T follicular helper cell (primary cell): ENCODE measurements around the gene RASA4.
"Not testable (repeated sequence)": the region's sequence is repeated elsewhere in the genome, so short reads cannot be mapped to it uniquely, and the experiment has no call there.

Experiments used
- DNase-seq: peaks from one replicate; pipeline ENCODE4 v3.0.0-alpha.2; 2020; ENCODE audit warnings: low read depth
- total RNA-seq, 2 experiments: gene quantifications; one replicate each; lab custom pipeline; 2026; lab: John Stamatoyannopoulos, UW

Gene RASA4
- total RNA-seq, result 0.65 to 1.1 reads per million in 2 experiments

GRCh38 chr7:102616507-102617125, at the start of gene RASA4:
Gene RASA4, minus strand, starts transcription at chr7:102616756. Its CDS starts 67 bp downstream, at chr7:102616689.
- DNase-seq, result peak; percentile 24

GRCh38 chr7:102664765-102665164, 48.2 kb upstream of the RASA4 start:
- not testable (repeated sequence) for DNase-seq

GRCh38 chr7:102649924-102650323, 33.4 kb upstream of the RASA4 start, which contains the start of gene SPDYE2B:
Gene SPDYE2B, plus strand, starts transcription at chr7:102650319. Its CDS starts 2,030 bp downstream, at chr7:102652349.
- not testable (repeated sequence) for DNase-seq

GRCh38 chr7:102647813-102648212, 31.3 kb upstream of the RASA4 start:
- not testable (repeated sequence) for DNase-seq

GRCh38 chr7:102643404-102643803, 26.8 kb upstream of the RASA4 start:
- DNase-seq, result not testable (repeated sequence)

GRCh38 chr7:102642691-102643090, 26.1 kb upstream of the RASA4 start, which contains the start of gene UPK3BL1:
Gene UPK3BL1, minus strand, starts transcription at chr7:102642791. Its CDS starts 50 bp downstream, at chr7:102642741.
- not testable (repeated sequence) for DNase-seq

DNA sequence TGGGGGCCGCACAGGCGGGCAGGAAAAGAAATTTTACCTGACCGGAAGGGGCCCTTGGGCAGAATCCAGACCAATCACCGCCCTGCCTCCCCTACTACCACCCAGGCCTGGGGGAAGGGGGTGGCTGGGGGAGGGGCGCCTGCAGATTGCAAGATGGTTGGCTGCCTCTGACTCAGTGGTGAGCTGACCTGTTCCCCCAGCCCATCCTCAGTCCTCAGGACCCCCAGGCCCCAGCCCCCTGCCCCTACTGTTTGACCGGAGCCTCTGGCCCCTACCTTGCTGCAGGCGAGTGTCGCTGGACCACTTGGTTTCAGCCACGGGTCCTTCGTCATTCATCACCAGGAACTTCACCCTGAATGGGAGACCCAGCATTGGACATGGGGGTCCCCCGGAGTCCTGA, 22.3 kb upstream of the RASA4 start:
- DNase-seq, result not testable (repeated sequence)

DNA sequence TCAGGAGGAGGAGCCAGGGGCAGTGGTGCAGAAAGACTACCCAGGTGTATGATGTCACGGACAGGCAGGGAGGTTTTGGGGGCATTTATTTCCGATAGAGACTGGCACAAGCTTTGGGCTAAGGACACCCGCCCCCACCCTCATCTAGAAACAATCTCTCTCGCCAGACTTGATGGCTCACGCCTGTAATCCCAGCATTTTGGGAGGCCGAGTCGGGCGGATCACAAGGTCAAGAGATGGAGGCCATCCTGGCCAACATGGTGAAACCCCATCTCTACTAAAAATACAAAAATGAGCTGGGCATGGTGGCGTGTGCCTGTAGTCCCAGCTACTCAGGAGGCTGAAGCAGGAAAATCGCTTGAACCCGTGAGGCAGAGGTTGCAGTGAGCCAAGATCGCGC, 20.4 kb upstream of the RASA4 start:
- DNase-seq, result not testable (repeated sequence)

GRCh38 chr7:102635354-102635753, 18.8 kb upstream of the RASA4 start:
- not testable (repeated sequence) for DNase-seq

DNA sequence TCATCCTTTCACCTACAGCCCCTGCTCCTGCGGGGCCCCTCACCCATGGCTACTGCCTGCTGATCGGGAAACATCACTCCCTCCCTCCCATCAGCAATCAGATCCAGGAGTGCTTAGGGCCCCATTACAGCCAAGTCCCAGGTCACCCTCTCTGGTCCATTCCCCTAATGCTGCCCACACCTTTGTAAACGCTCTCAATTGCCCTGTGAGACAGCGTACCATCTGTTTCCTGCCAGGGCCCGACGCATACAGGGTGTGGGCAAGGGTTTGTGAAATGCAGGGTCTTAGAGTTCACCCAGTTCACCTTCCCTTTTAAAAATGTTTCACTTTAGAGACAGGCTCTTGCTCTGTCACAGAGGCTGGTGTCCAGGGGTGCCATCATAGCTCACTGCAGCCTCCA, 17.7 kb upstream of the RASA4 start:
- not testable (repeated sequence) for DNase-seq

DNA sequence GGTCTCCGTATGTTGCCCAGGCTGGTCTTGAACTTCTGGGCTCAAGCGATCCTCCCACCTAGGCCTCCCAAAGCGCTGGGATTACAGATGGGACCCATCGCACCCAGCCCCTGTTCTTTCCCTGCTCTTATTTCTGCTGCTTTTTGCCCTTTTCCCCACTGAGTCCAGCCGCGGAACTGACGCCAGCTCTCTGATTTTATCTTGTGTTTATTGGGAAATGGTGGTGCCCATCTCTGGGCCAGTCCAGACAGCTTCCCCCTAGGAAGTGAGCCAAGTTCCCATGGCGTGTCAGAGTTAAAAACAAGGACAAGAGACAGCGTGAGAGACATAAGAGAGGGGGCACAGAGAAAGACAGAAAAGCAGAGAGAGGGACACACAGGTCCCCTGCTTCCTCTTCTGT, 14.1 kb upstream of the RASA4 start:
- DNase-seq, result not testable (repeated sequence)

GRCh38 chr7:102627271-102627904, 10.8 kb upstream of the RASA4 start:
- not testable (repeated sequence) for DNase-seq

GRCh38 chr7:102618122-102618521, 1.6 kb upstream of the RASA4 start:
- not testable (repeated sequence) for DNase-seq

GRCh38 chr7:102615930-102616329, 626 bp downstream of the RASA4 start:
- not testable (repeated sequence) for DNase-seq

DNA sequence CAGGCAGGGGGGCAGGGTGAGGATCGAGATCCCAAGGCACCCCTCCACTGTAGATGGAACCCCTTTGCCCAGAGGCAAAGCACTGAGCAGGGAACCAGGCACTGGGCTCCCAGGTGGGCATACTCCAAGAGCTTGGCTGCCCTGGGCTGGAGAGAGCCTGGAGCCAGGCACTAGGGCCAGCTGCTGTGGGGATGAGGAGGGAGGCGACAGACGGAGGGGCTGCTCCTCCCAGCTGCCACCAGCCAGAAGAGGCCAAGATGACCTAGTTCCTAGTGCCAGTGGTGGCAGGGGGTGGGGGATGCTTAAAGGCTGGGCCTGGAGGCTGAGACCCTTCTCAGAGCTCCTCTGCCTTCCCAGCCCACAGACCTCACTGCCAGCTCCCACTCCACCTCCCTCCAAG, 1.7 kb downstream of the RASA4 start:
- DNase-seq, result not testable (repeated sequence)

DNA sequence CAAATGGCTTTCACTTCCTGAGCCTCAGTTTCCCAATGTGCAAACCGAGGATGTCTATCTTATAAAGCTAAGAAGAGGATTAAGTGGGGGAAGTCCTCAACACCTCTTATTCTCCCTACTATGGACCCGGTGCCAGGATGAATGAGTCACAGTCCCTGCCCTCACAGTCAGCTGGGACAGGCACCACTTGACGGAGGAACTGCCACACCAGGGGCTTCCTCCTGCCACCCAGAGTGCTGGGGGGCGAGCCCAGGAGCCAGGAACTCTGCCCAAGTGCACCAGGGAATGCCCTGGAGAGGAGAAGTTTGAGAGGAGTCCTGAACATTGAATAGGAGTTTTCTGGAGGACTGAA, 2.2 kb downstream of the RASA4 start:
- not testable (repeated sequence) for DNase-seq

DNA sequence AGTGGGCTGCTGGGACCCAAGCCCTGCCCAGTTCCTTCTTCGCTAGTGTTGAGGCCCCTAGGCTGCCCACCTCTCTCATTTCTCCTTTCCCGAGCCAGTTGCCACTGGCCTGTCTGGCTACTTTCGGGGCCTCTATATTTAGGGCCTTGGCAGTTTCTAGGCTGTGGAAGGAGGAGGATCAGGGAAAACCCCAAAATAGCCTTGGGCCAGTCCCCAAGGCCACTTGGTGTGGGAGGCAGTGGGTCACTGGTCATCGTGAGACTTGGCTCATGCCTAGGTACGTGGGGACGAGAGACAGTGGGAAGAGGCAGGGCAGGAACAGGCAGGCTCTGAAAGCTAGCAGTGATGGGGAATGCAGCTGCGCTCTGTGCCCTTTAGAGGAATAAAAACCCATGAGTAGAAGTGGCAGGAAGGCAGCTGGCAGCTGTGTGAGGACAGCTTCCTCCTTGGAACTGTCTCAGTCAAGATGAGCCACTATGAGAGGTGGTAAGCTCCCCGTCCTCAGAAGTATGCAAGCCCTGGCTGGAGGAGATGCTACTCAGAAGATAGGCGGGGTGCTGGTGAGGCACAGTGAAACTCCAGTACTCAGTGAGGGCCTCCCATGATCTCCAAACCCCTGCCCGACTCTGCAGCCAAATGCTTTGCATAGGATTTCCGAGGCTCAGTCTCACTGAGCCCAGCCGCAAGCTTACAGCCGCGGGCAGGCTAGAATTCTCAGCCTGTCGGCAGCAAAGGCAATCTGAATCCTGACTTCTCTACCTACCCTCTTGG, 2.8 kb downstream of the RASA4 start:
- not testable (repeated sequence) for DNase-seq

DNA sequence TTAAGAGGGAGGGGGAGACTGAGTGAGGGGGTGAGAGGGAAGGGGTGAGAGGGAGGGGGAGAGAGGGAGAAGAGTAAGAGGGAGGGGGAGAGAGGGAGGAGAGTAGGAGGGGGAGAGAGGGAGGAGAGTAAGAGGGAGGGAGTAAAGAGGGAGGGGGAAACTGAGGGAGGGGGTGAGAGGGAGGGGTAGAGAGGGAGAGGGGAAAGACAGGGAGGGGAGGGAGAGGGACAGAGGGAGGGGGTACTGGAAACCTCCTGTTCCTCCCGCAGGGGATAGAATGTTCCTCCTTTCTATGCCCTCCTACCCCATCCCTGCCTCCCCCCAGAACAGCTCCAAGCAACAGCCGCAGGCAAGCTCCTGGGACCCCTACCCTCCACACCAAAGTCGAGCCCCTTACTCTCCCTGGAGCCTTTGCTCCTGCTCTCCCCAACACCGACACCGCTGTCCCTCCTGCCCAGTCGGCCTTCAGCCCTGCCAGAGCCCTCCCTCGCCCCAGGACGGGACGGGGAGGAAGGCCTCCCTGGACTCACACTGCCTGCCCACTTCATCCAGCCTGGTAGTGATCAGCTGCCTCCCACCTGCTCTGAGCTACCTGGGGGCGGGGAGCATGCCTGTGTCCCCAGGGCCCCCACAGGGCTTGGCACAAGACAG, 4.8 kb downstream of the RASA4 start:
- not testable (repeated sequence) for DNase-seq

DNA sequence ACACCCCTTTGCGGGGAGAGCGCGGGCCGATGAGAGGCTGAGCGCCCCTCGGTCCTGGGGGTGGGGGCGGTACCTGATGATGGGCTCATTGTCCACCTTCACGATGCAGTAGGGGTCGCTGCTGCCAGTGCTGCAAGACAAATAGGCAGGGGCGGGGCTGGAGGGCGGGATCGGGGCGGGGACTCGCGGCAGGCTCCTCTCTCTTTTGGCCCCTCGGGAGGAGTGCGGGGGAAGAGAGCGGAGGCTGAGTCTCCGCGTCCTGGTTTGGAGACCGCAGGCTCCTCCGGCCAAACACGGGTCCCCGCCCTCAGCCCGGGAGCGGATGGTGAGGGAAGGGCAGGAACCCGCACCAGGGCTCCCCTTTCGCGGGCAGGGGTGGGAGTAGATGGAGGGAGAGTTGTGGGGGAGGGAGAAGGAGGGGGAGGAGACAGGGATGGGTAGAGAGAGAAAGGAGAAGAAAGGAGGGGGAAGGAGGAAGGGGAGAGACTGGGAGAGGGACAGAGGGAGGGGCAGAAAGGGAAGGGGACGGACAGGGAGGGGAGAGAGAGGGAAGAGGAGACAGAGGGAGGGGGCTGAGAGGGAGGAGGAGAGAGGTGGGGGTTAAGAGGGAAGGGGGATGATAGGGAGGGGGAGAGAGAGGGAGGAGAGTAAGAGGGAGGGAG, 5.4 kb downstream of the RASA4 start:
- not testable (repeated sequence) for DNase-seq

- not testable (repeated sequence) for DNase-seq
Observed at GRCh38 chr7:102610441-102610840, 6.1 kb downstream of the RASA4 start.

DNA sequence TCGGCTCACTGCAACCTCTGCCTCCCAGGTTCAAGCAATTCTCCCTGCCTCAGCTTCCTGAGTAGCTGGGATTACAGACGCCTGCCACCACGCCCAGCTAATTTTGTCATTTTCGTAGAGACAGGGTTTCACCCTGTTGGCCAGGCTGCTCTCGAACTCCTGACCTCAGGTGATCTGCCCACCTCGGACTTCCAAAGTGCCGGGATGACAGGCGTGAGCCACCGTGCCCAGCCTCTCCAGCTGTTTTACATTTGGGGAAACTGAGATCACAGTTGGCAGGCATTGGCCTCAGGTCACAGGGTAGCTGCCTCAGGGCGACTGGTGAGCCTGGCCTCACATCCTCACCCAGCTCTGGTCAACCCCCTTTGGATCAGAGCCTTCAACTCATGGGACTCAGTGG, 6.8 kb downstream of the RASA4 start:
- not testable (repeated sequence) for DNase-seq
